A204.1 (cell line): ENCODE results near the gene USP31.
"Not testable (repeated sequence)": the region's sequence is repeated elsewhere in the genome, so short reads cannot be mapped to it uniquely, and the experiment has no call there.

Experiments used
- FAIRE-seq: peaks from 2 replicates; lab custom pipeline; 2012; peaks lifted over from hg19 to GRCh38; lab: Jason Lieb, UNC

USP31 gene

DNA sequence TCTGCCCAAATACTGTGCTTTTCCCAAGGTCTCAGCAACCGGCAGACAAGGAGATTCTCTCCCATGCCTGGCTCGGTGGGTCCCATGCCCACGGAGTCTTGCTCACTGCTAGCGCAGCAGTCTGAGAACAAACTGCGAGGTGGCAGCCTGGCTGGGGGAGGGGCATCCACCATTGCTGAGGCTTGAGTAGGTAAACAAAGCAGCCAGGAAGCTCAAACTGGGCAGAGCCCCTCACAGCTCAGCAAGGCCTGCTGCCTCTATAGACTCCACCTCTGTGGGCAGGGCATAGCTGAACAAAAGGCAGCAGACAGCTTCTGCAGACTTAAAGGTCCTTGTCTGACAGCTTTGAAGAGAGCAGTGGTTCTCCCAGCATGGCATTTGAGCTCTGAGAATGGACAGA is 55.1 kb downstream of the USP31 start:
- not testable (repeated sequence) for FAIRE-seq

DNA sequence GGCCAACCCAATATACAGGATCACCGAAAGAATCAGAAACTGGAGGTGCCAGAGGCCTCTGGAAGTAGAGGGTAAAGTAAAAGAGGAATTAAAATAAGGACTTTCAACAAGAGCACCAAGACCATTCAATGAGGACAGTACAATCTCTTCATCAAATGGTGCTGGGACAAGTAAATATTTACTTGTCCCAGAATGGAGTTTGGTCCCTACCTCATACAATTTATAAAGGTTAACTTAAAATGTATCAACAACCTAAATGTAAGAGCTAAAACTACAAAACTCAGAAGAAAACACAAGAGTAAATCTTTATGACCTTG is 56.5 kb downstream of the USP31 start:
- no peak for FAIRE-seq

DNA sequence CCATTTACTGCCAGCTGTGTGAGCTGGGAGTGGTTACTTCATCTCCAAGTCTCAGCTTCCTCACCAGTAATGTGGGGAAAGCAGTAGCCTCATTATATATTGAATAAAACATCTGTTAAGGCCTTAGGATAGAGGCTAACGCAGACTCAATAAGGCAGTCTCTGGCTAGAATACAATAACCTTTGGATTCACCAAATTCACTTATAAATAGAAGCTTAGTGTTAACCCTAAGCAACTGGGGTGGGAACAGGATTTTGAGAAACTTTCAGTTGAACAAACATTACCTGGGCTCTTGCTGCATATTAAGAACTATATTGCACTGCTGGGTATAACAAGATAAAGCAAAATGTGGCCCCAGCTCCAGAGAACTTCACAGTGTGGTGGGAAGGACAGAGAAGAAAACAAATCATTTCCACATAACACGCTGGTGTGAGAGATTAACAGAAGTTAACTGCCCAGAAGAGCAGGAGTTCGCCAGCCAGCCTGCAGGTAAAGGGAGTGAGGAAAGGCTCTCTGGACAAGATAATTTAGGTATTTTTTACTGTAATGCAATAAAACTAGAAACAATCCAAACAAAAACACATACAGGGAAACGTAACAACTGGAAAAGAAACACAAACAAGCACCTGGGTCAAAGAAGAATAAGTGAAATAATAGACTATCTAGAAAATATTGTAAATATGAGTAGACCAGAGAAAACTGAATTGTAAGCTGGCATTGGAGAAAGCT is 57.0 kb downstream of the USP31 start:
- FAIRE-seq = no peak

DNA sequence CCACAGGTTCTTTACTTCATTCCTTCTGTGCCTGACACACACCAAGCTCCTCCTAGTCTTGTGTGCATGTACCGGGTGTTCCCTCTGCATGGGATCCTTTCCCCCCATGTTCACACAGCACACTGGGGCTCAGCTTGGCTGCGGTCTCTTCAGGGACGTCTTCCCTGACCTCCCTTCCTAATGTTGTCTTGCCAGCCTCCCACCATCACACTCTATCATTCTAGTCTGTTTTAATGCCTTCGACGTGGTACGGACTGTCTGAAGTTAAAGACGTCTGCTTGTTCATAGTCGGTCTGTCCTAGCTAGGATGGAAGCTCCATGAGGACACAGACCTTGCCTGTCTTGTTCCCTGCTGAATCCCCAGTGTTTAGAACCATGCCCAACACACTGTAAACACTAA is 60.1 kb downstream of the USP31 start:
- no peak for FAIRE-seq

DNA sequence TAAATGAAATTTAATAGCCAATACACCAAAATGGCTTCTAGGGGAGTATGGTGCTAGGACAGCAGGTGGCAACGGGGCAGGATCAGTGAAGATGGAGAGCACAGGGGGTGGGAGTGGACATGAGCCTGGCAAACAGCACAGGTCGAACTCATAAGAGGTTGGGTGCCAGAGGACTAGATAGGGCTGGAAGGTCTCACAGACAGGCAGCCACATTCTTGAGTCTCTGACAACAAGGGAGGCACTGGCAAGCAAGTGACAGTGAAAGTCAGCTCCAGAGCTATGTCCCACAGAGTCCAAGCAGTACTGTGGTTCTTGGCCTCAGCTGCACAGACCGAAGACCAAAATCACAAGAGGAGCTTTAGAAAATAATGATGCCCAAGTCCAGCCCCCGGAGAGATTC is 61.2 kb downstream of the USP31 start:
- FAIRE-seq = no peak

DNA sequence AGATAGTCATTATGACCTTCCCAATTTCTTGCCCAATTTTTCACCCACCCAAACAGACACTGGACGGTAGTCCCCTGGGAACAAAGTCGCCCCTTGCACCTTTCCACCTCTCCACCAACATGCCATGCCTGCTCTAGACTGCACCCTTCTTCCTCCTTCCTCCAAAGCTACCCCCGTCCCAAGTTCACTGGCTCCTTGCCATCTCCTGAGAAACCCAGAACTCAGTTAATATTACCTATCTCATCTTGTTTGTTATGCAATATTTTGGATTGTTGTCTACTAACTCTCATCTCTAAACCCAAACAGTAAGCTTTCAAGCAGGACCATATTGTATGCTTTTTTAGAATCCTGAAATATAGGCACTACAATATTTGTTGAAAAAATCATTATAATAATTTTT is 63.3 kb downstream of the USP31 start:
- no peak for FAIRE-seq

DNA sequence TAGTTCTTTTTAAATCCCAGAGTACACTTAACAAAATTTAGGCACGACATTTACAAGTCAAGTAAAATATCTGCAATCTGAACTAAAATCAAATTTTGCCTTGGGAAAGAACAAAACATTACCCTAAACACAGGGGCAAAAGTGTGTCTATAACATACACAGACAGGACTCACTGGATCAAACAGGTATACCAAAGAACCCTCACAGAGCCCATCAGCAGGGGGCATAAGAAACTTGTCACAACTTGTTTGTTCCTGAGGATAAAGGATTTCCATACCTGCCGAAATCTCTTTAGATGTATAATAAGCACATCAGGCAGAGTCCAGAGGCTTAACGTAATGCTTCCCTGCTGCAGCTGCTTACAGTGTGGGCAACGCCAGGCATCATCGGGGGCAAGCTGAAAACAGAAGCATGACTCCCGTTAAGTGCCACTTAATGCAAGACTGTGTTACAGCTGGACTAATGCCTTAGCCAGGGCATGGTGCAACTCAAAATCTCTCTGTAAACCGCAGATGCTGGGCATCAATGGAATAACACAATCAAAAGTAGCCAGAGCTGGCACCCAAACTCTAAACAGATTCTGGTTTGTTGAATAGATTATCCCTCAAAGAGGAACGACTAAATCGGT is 67.0 kb downstream of the USP31 start:
- no peak for FAIRE-seq

DNA sequence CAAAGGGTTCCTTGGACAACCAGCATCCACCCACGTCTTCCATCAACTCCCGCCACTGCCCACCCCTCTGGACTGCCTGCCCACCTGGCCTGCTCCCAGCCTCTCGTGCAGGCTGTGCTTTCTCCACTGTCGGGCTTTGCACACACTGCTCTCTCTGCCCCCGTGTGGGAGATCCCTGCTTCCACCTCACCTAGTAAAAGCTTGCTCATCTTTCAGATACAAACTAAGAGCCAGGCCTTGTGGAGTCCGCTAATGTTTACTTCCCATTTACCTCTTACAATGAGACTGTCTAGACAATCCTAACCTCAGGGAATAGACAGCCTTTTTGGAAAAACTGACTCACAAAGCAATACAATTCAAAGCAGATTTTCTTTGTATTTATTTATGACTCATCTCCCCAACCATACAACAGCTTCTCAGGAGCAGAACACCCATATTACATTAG is 67.6 kb downstream of the USP31 start:
- no peak for FAIRE-seq

DNA sequence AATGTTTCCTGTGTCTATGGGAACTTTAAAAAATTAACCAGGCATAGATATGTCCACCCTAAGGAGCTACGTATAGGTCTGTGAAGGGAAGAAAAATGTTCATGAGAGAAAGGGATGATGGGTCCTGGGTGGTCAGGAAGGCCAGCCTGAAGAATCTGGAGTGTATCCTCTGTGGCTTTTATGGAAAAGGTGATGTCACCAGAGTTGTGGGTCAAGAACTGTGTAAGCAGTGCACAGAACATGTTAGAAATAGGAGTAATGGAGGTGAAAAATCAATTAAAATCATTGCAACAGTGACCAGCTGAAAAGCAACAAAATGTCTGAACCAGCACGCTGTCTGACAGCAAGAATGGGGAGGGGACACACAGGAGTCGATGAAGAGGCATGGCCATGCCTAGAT is 68.5 kb downstream of the USP31 start:
- FAIRE-seq = no peak

DNA sequence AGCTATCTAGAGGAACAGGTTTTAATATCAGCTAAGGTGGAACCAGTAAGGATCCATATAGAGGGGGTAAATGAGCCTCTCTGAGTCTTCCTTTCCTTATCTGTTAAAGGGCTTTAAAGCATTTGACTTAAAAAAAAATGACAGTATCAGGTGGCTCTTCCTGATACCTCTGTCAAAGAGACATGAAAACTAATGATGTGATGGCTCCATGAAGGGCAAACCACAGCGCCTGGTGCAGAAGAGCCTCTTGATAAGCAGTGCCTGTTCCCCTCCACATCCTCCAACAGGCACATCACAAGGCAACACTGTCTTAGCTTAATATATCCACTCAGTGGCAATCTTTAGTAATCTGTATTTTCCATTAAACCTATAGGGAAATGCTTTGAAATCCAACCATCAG is 68.9 kb downstream of the USP31 start:
- FAIRE-seq = no peak

DNA sequence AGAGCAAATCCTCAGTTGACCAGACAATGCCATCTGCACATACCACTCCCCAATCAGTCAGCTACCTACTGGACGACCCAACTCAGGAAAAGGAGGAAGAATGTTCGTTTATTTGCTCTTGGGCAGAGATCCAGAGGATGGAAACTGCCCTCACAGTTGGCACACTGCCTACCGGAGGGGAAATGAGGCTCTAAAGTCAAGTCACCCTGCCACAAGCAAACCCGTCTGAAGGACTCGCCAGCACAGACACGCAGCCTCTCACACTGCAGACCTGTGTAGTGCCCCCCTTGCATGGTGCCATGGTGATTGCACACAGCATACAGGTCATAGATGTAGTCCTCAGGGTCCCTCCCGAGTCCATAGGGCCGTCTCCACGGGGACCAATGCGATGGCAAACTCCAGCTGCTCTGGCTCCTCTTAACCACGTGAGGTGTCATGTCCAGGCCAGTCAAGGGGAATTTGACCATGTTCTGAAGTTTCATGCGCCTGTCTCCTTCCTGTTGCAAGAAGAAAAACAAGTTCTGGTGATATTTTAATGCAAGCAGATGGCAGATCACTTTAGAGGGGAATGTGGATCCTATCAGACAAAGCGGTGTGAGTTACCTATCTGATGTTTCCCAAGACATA is 69.5 kb downstream of the USP31 start:
- no peak for FAIRE-seq

DNA sequence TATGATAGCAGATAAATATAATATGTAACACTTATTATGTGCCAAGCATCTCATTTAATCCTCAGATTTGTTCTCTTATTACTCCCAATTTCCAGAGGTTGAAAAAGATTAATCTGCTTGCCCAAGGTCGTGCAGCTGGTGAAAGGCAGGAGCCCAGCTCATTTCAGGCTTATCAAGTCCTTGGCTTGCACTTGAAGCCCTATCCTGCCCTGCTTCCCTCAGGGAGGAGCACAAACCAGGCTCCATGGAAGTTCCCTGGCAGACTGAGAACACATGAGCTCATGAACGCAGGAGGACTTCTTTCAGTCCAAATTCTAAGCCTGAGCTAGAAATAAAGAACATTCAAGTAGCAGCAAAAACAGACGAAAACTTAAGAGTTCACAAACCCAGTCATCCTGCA is 74.8 kb downstream of the USP31 start:
- no peak for FAIRE-seq

DNA sequence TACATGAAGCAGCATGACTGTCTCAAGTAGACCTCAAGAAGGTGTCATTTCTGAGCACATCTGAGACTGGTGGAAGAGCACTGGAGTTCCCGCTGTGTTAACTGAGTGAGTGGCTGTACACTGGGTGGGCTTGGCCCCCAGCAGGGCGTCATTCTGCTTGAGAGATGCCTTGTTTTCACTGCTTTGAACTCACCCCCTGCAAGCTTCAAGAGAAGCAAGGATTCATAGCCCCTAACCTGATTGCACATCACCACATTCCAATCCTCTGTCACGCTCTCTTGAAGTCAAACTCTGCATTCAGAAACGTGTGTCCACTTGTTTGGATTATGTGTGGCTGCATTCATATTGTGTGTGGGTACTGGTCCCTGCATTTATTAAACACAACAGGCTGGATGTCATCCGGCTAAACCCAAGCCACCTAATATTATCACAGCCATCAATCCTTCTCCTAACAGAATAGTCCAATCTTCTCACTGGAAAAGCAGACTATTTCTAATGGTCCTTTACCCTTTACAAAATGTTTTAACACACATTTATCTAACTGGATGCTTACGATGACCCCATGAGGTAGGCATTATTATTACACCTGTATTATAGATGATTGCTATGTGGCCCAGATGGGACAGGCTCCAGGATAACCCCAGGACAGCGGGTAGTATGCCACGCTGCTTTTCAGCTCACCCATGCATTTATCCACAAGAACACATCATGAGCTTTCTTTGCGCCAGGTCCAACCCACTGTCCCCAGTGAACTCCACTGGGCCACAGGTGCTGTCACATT is 76.3 kb downstream of the USP31 start:
- no peak for FAIRE-seq

DNA sequence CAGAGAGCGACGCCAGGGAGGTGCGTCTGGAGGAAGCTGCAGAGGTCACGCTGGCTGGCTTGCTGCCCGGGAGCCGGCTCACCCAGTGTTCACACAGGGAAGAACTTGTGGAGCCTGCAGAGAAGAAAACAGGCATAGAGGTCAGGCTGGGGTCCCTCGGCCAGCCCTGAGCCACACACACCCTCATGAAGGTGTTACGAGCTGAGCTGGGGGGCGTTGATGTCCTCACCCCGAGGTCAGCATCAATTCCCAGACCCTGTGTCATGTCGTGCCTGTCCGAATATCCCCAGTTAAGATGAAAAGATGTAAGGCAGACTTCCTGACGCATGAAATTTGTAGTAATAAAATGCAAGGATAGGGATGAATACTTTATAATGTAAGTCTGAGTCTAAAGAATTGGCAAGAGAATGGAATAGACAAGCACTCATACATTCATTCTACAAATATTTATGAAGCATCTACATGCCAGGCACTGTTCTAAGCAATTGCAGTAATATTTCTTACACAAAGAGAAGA is 77.1 kb downstream of the USP31 start:
- no peak for FAIRE-seq

DNA sequence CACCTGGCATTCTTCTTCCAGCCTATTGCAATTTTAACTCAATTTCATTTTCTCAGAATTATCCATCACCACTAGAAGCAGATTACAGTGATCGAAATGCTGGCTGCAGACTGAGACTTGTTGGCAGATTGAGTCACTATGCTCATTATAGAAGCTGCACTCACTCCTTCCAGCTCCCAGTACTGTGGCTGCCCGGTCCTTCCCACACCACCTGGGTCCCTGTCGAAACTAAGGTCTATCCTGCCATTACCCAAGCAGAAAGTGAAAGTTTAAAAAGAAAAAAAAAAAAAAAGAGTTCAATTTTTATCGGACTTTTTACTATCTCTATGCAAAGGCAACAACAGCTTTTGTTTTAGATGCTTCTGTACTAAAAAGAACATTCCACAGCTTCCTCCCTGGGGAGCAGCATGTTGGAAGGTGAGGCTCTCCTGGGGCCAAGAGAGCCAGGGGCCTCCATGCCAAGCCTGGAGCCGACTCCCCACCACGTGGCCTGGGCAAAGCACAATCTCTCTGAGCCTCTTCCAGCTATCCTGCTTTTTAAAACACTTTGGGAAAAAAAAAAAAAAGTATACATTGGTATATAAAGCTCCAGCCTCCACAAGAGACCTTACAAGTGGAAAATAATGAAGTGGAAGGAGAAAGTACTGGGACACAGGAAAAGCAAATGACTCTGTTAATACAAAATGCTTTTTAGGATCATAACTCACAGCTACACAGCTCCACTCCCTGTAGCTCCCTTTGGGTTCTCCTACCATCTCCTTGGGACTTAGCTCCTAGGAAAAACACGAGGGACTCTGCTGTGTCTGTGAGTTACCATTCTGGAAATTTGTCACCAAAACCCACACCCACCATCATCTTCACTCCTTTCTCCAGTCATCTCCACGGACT is 77.8 kb downstream of the USP31 start:
- FAIRE-seq = no peak

DNA sequence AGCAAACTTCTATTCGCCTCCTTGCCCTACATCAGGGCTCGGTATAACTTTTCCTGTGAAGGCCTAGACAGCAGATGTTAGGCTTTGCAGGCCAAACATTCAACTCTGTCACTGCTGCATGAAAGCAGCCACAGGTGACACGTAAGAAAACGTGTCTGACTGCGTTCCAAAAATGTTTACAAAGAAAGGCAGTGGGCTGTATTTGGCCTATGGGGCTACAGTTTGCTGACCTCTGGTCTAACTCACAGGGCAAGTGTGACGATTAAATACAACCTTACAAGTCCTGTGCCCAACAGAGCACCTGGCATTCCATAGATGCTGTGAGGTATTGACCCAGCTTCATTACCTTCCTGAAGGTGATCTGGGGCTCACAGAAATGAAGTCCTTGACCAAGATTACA is 79.4 kb downstream of the USP31 start:
- FAIRE-seq = no peak

DNA sequence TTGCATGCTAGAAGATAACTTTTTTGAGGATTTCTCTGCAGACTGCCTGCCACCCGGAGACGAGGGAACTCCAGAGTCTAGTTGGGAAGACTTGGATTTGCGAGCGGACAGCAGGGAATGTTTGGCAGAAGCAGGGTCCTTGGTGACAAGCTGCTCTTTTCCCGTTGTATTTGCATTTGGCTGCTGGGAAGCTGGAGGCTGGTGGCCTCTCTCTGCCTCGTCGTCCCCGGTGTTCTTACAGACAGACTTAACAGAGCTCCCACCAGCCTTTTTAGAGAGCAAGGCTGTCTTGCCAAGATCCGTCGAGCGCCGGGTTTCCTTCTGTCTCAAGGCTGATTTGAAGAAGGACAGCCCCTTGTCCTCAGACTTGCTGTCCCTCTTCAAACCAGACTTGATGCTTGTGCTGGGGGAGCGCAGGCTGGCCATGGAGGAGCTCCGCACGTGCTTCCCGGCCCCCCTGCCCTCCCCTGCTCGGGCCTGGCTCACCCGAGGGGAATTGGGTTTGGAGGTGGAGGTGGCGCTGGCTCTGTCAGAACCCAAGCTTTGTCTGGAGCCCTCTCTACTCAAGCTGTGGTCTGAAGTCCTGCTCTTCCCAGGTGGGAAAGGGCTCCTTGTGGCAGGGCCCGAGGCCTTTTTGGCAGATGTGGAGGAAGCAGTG is 81.0 kb downstream of the USP31 start:
- FAIRE-seq = no peak

DNA sequence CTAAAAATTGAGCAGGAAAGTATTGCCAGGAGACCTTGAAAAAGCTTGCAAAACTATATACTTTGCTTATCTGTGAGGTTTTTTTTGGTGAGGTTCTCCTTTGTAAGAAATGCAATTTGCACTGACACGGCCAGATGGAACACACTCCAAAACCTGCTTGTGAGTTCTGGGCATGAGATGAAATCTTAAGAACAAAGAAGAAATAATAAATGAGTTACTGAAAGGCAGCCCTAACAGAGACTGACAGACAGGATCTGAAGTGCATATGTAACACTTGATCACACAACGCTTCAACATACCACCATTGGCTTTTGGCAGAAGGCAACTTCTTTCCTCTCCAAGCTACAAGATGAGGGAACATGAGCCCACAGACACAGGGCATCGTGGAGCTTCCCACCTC is 82.6 kb downstream of the USP31 start:
- FAIRE-seq = no peak

DNA sequence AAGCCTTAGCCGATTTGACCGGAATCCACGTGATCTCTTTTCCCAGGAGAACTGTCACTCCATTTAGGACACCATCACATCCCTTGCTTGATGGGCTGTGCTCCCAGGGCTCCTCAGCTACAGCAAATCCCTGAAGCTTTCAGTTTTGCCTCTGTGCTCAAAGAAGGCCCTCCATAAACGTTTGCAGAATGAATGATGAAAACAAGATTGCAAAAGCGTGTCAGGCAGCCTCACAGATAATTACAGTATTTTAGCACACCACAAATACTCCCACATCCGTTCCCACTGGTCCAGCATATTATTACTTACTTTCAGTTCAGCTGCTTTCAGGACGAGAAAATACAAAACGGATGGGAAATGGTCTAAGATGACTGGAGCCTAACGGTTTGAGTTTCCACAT is 84.6 kb downstream of the USP31 start:
- FAIRE-seq = no peak

DNA sequence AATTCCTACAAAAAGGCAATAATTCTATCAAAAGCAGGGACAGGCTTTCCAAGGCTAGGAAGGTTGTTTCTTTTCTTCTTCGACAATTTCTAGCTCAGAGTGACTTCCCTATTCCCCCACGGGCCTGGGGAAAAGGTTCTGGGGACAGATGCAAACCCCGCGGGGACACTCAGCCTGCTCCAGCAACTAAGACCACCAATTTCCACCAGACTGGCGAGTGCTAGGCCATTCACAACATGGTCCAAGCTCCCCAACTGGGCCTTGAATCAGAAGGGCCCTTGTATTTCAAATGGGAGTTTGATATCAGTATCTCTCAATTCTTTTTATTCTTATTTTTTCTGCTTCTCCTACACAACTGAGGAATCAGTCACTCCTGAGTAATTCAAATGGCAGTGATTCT is 86.7 kb downstream of the USP31 start:
- FAIRE-seq = no peak

DNA sequence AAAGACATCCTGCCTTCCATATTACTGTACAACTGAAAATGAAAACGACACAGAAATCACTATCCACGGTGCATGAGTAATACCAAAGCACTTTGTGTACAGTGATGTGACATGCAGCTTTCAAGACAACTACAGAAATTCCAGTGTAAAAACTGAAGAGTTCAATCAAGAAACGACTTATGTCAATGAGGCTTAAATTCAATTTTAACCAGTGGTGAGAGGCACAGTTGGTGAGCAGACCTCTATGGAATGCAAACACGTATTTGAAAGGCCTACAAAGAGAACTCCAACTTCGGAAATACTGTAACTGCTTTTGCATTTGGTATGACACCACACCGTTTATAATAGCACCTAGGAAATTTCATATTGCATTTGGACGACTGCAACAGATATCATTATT is 87.6 kb downstream of the USP31 start:
- FAIRE-seq = no peak
